GM21360 (cell line): ENCODE data around the gene EIPR1.

ENCODE experiments used
- ATAC-seq: cut with Tn5 transposase; IDR thresholded peaks from one replicate; pipeline ENCODE4 v1.9.1; 2021; ENCODE audit warnings: mild to moderate bottlenecking, moderate library complexity; ENCODE audit not compliant: unreplicated experiment

The EIPR1 gene

GRCh38 chr2:3256605-3257004 lies 121.0 kb downstream of the EIPR1 start:
- ATAC-seq = no peak

GRCh38 chr2:3256157-3256556 lies 121.5 kb downstream of the EIPR1 start:
- ATAC-seq = no peak

DNA sequence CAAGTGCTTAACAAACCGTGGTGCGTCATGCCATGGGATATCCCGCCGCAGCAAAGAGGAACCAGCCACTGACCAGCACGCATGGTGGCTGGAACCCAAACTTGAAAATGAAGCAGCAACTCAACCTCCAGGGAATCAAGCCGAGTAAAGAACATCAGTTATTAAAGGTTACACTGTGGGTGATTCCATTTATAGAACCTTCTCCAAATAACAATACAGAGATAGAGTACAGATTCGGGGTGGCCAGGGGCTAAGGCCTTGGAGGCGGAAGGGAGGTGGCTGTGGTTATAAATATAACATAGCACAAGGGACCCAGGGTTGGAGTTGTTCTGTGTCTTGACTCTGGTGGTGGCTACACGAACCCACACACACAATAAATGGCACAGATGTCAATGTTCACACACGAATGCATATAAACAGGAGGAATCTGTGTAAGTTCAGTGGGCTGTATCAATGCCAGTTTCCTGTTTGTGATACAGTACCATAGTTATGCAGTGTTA lies 123.1 kb downstream of the EIPR1 start:
- peak; percentile 74 for ATAC-seq

DNA sequence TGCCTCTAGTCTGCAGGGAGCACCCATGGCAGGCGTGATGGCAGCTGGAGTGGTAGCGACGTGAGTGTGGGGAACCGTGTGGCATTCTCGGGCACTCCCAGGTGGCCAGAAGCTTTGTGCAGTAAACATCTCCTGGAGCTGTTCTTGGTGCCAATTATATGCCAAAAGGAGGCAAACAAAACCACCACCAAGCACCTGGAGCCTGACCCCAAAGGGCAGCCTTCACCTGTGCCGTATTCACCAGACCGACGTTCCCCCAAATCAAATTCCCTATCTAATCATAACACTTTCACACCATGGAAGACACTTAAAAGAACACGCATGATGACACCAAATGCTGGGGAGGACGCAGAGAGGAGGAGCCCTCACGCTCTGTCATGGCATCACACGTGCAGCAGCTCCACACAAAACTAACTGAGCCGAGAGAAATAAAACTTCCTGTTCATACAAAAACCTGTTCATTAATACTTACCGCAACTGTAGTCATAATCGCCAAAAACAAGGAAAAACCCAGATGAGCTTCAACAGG lies 123.6 kb downstream of the EIPR1 start:
- no peak for ATAC-seq

DNA sequence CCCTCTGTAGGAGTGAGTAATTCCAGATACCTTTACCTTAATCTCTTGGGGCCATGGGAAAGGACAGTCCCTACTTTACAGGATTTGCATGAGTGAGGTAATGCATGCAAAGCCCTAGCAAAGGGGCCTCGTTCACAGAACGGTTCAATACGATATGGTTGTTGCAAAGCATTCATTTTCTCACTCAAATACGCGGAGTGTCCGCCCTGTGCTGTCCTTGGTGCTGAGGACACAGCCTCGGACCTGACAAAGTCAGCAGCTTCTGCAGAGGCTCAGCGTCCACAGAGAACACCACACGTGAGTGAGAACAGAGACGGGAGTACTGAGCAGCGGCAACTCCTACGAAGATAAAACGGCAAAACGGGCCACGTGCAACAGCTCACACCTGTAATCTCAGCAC lies 125.7 kb downstream of the EIPR1 start:
- no peak for ATAC-seq

DNA sequence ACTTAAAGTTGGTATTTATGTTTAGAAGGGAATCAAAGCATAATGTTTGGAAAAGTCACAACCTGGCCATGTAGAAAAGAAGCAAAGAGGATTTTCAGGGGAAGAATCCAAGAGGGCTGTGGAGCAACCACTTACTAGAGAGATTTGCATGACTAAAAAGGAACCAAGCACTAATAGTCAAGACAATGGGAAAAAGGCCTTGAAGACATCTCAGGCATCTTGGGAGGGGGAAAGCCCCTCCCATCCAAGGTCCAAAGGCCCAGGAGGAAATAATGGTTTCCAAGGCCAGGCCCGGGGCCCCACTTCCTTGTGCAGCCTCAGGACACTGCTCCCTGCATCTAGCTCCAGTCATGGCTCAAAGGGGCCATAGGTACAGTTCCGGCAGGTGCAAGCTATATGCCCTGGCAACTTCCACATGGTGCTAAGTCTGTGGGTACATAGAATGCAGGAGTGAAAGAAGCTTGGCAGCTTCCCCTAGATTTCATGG lies 128.1 kb downstream of the EIPR1 start:
- ATAC-seq = no peak

DNA sequence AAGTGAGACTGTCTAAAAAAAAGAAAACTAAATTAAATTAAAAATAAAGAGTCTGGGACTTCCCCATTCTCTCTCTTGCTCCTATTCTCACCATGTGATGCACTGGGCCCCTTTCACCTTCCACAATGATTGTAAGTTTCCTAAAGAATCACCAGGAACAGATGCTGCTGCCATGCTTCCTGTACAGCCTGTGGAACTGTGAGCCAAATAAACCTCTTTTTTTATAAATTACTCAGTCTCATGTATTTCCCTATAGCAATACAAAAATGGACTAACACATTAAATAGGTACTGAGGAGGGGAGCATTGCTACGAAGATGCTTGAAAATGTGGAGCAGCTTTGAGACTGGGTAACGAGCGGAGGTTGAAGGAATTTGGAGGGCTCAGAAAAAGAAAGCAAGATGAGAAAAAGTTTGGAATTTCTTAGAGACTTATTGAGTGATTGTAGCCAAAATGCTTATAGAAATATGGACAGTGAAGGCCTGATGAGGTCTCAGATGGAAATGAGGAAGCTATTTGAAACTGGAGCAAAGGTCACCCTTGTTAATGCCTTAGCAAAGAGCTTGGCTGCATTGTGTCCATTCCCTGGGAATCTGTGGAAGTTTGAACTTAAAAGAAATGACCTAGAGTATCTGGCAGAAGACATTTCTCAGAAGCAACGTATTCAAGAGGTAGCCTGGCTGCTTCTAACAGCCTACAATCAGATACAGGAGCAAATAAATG lies 128.7 kb downstream of the EIPR1 start:
- no peak for ATAC-seq

DNA sequence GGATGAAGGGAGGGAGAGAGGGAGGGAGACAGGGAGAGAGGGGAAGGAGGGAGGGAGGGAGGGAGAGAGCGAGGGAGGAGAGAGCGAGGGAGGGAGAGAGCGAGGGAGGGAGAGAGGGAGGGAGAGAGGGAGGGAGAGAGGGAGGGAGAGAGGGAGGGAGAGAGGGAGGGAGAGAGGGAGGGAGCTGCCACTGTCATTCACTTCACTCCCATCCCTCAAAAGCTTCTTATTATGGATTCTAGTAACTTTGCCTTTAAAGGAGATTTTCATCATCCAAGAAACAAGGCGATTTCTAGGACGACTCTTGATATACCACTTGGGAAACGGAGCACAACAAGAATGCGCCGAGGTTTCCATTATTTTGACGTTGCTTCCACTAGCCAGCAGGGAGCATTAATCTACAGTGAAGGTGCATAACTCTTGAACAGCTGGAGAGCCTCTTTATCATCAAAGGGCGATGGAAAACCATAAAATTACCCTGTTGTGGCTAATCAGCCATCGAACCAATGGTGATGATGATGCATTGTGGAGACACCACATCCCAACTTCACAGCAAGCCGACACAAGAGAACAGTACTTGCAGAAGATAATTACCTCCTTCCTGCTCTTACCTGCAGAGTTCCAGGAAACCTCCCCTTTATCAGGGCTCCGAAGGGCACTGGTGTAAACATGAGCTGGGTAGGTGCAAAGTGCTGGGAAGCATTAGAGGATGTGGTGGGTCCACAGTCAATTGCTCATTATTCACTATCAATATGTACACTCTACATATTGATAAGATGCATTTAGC lies 130.5 kb downstream of the EIPR1 start:
- ATAC-seq = no peak

DNA sequence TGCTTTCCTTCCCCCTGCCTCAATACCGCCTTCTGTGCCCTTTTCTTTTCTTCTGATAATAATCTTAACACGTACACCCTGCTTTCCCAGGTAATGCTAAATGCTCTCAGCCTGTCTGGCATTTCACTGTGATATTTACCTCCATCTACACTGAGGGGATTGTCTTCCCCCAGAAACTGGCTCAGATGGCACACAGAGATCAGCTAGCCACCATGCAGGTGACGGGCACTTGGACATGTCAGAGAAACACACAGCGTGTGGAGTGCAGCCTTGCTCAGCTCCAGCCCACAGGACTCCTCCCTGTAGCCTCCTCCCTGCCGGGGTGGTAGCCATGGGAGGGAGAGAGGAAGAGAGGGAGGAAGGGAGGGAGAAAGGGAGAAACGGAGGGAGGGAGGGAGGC lies 131.2 kb downstream of the EIPR1 start:
- ATAC-seq = no peak

DNA sequence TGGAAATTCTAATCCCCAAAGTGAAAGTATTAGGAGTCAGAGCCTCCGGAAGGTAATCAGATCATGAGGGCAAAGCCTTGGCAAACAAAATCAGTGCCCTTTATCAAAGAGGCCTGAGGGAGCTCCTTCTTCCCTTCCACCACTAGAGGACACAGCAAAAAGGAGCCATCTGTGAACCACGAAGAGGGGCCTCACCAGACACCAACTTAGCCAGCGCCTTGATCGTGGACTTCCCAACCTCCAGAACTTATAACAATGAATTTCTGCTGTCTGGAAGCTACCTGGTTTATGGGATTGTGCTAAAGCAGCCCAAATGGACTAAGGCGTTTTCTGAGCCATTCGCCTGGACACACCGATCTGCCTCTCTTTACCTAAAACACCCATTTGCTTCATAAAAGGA lies 133.1 kb downstream of the EIPR1 start:
- no peak for ATAC-seq

DNA sequence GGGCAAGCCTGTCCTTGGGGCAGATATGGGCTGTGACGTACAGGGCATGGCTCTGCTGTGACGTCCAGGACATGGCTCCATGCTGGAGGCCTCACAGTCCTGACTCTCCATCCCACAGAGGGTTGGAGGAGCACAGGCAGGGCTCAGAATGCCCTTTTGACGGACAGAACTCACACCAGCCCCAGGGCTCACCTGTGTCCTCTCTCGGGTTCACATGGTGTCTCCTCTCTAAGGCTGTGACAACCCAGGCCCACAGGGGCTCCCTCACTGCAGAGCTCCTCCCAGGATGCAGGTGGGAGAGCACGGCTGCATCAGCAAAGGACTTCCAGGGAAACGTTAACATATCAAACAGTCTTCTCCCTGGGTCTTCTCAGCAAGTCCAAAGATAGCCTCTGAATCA lies 133.8 kb downstream of the EIPR1 start:
- no peak for ATAC-seq

- peak; percentile 50 for ATAC-seq
Measured at GRCh38 chr2:3242747-3243369, 134.8 kb downstream of the EIPR1 start.

- no peak for ATAC-seq
Measured at GRCh38 chr2:3241971-3242746, 135.5 kb downstream of the EIPR1 start.

- ATAC-seq = peak; percentile 67
Measured at GRCh38 chr2:3238951-3239841, 138.4 kb downstream of the EIPR1 start.

DNA sequence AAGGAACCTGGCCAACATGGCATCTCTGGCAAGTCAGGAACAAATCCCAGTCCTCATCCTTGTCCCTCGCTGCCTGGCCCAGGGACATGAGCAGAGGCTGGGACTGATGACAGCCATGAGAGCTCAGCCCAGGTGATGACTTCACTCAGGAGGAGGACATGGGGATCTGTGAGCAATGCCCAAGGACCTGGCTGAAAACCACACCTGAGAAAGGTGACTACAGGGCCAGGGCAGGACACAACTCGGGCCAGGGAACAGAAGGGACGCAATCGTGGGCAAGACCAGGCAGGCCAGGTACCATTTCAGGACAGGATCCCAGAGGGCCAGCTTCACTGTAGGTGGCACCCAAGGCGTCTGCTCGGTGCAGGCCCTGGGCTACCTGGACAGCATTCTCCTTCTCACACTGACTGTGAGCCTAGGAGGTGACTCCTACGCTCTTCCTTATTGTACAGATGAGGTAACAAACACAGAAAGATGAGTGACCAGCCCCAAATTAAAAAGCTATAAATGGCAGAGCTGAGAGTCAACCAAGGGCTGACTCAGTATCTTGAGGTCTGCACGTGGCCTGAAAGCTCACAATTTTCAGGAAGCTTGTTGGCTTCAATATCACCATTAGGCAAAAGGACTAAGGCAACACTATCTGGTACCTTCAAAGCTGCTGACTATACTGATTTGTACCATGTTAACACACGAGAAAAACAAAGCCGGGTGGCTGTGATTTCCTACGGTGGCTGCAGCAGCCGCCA lies 141.1 kb downstream of the EIPR1 start:
- no peak for ATAC-seq

- ATAC-seq = no peak
Measured at GRCh38 chr2:3233877-3234276, 143.7 kb downstream of the EIPR1 start.

DNA sequence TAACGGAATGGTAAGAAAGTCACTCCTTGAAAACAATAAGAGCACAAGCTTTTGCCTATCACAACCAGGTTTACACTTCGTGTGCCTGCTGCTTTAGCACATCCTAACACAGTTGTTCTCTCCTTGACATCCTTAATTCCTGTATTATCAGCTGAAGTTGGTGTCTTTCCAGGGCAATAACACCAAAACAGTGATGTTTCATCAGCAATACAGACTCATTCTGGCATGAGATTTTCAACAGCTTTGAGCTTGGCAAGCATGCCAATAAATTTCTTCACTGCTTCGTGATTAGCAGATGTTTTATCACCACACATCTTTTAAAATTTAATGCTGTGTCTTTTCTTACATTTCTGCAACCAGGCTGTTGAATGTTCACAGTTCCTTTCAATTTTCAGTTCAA lies 148.4 kb downstream of the EIPR1 start:
- ATAC-seq = no peak

DNA sequence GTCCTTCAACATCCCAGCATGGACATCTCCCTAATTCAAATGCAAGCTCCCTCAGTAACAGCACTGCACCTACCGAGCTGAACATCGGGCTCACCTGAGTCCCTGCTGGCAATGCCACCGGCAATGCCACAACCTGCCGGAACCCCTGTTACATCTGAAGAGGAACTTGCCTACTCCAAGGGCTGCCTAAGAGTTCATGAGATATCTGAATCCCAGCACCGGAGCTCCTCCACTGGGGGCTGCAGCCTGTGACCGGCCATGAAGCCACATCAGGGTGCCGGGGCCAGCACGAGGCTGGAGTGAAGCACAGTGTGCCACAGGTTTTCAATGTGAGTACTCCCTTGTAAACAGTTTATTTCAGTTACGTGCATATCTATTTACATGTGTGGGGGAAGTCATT lies 152.9 kb downstream of the EIPR1 start:
- no peak for ATAC-seq
